Naive thymus-derived CD8-positive, alpha-beta T cell (primary cell): Measurements from ENCODE around the gene LPCAT4. TPM values are rescaled to one million over a fixed set of nuclear protein-coding genes. Genes with fewer than 3 reads are reported as not detected.

Experiments
- ATAC-seq, 2 donors: fragments of 150-1000 bp; cut with Tn5 transposase in 1 of 2; sonication (Bioruptor Pico), chemical (Tn5 transposase) in 1 of 2; 1 replicate in 1 of 2; 2 replicates in 1 of 2; pipeline ENCODE4 v1.10.0; 2021; ENCODE audit warnings: mild to moderate bottlenecking in 2 of 2, moderate library complexity in 2 of 2
- POLR2A ChIA-PET: fragments of 350-600 bp; sonication (Branson Sonifier 250); formaldehyde crosslinking; loops from one replicate; lab custom pipeline; 2021; ENCODE audit warnings: antibody characterized with exemption; lab: Charles Lee
- DNase-seq, 10 donors: peaks; one replicate each; pipeline versions ENCODE4 v3.0.0 to v3.0.0-alpha.2; 2020 to 2022
- H3K27ac Mint-ChIP-seq, 10 donors: one replicate each; pipeline ENCODE4 v1.8.0; 2020 to 2022; ENCODE audit warnings: mild to moderate bottlenecking in 10 of 10, mixed read lengths in 10 of 10, moderate library complexity in 4 of 10, inconsistent platforms in 1 of 10
- H3K27me3 Mint-ChIP-seq, 5 donors: one replicate each; pipeline ENCODE4 v1.8.0; 2021 to 2022; ENCODE audit warnings: mixed read lengths in 5 of 5
- H3K36me3 Mint-ChIP-seq, 3 donors: one replicate each; pipeline ENCODE4 v1.8.0; 2020 to 2022; ENCODE audit warnings: mixed read lengths in 3 of 3, mild to moderate bottlenecking in 2 of 3, inconsistent platforms in 1 of 3
- H3K4me1 Mint-ChIP-seq, 4 donors: one replicate each; pipeline ENCODE4 v1.8.0; 2021 to 2022; ENCODE audit warnings: mixed read lengths in 4 of 4
- H3K4me3 Mint-ChIP-seq, 10 donors: one replicate each; pipeline ENCODE4 v1.8.0; 2020 to 2022; ENCODE audit warnings: mild to moderate bottlenecking in 10 of 10, mixed read lengths in 10 of 10, moderate library complexity in 6 of 10, inconsistent platforms in 1 of 10
- H3K9me3 Mint-ChIP-seq, 9 donors: one replicate each; pipeline ENCODE4 v1.8.0; 2020 to 2022; ENCODE audit warnings: mixed read lengths in 9 of 9, mild to moderate bottlenecking in 3 of 9, inconsistent platforms in 1 of 9, moderate library complexity in 1 of 9
- polyA plus RNA-seq, 3 donors: library from polyadenylated mRNA; unstranded; fragments of 300-500 nt; fragmentation: Illumina TruSeq; gene quantifications; one replicate each; pipeline ENCODE4 v1.2.3, GENCODE V29; 2021
- total RNA-seq, 8 experiments: library from RNA in 2 of 8; stranded (reverse) in 2 of 8; gene quantifications; one replicate each; pipeline ENCODE4 v1.2.3 and lab custom pipeline; 2021 to 2026

The LPCAT4 gene
- total and polyA plus RNA-seq, 5 experiments from 2014 or later = 5.3 to 66.3 (median 10.4) TPM

DNA sequence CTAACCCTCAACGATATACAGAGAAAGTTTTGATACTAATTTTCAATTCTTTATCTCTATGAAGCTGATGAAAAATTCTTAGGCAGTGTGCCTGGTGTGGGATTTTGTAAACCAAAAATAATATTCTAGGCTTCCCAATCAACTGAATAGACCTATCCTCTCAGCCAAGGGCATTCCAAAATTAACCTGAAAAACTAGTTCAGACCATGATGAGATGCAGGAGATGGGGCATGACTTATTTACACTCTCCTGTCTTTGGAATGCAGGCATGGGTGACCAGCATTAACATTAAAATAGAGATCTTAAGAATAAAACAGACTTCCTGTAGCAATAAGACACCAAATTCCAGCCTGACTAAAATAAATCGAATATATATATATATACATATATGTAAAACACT, 7.8 kb upstream of the LPCAT4 start:
- DNase-seq = no peak
- no peak for ATAC-seq
- no peaks in the 10 kb centered on the region for H3K36me3 Mint-ChIP-seq
- no peaks in the 10 kb centered on the region for H3K27me3 Mint-ChIP-seq
- no peak overlapping the region for H3K27ac Mint-ChIP-seq
- H3K4me1 Mint-ChIP-seq = peaks cover 0 to 6% (median 0%) of the 10 kb centered on the region in 4 donors
- H3K4me3 Mint-ChIP-seq = no peak overlapping the region
- no peaks in the 10 kb centered on the region for H3K9me3 Mint-ChIP-seq
- POLR2A ChIA-PET = no interaction called here

- H3K27me3 Mint-ChIP-seq = no peaks in the 10 kb centered on the region
- ATAC-seq (no peak), DNase-seq (no peak)
- POLR2A ChIA-PET = no interaction called here
- H3K36me3 Mint-ChIP-seq = no peaks in the 10 kb centered on the region
- H3K4me3 Mint-ChIP-seq = no peak overlapping the region
- peak overlapping the region in 2 of 10 donors; percentile 19 to 53 for H3K27ac Mint-ChIP-seq
- peaks cover 0 to 11% (median under 1%) of the 10 kb centered on the region in 4 donors for H3K4me1 Mint-ChIP-seq
- H3K9me3 Mint-ChIP-seq = no peaks in the 10 kb centered on the region
Observed at GRCh38 chr15:34373951-34374350, 7.0 kb upstream of the LPCAT4 start.

DNA sequence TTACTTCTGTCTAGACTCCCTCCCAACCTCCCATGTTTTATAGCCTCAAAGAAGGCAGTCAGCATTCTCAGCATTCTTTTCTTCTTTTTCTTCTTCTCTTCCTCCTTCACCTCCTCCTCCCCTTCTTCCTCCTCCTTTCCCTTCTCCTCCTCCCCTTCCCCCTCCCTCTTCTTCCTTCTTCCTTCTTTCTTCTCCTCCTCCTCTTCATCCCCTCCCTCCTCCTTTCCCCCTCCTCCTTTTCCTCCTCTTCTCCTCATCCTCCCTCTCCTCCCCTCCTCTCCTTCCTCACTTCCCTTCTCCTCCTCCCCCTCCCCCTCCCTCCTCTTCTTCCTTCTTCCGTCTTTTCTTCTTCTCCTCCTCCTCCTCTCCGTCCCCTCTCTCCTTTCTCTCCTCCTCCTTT, 3.6 kb upstream of the LPCAT4 start:
- H3K27me3 Mint-ChIP-seq = no peaks in the 10 kb centered on the region
- H3K4me3 Mint-ChIP-seq = no peak overlapping the region
- ATAC-seq (no peak), DNase-seq (no peak)
- no peaks in the 10 kb centered on the region for H3K9me3 Mint-ChIP-seq
- H3K4me1 Mint-ChIP-seq = peaks cover 7 to 27% (median 22%) of the 10 kb centered on the region in 4 donors
- H3K27ac Mint-ChIP-seq = peak overlapping the region in 8 of 10 donors; percentile 43 to 81 (median 56)
- POLR2A ChIA-PET = interaction anchor here (0.9 kb wide), 1 partner anchor 146 kb away, joined by 3 read pairs; the partner anchor contains the start of gene EMC4
- no peaks in the 10 kb centered on the region for H3K36me3 Mint-ChIP-seq

GRCh38 chr15:34370129-34370528, 3.1 kb upstream of the LPCAT4 start:
- DNase-seq (no peak), ATAC-seq (no peak)
- Mint-ChIP-seq H3K27ac (peak overlapping the region in 9 of 10 donors; percentile 44 to 81 (median 63)), H3K4me3 (peak overlapping the region in 1 of 10 donors; percentile 52), H3K4me1 (peaks cover 7 to 32% (median 27%) of the 10 kb centered on the region in 4 donors), H3K9me3 (no peaks in the 10 kb centered on the region), H3K36me3 (no peaks in the 10 kb centered on the region), H3K27me3 (no peaks in the 10 kb centered on the region)
- POLR2A ChIA-PET = interaction anchor here (0.9 kb wide), 1 partner anchor 145 kb away, joined by 3 read pairs; the partner anchor contains the start of gene EMC4

DNA sequence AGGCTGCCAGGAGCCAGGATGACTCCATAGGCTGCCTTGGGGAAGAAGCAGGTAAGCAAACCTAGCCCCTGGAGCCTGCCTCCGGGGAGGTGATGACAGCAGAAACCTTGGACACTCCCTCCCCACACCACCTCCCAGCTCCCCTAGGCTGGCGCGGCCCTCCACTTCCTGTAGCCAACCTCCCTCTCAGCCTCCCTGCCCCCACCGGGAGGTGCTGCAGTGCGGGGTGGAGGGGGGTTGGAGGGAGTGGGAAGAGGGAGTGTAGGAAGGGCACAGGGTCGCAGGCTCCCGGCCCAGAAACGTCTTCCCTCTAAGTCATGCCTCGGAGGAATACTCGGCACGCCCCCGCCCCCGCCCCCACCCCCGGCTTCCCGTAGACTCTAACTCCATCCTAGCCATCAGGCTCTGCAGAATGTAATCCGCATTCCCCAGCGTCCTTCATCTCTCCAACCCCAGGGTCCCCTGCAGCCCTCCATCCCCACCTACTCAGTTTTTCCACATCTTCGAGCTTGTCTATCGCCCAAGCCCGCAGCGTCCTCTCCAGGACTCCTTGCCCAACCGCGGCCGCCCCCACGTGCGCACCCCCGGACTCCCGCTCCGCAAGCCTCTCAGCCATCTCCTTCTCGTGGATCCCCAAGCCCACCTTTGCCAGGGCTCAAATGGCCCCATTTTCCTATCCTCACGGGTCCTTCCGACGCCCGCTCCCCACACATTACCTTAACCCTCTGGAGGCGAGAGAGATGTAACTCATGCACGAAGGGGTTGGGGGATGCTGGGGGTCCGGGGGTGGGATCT, 528 bp downstream of the LPCAT4 start:
- POLR2A ChIA-PET = interaction anchor here (0.5 to 4.3 kb wide), 23 partner anchors 11 to 304 kb away, joined by 3 to 48 read pairs (median 4); partner anchors contain the start of genes EMC4, EMC7, NOP10 and NUTM1
- H3K36me3 Mint-ChIP-seq = peaks cover 0 to 19% (median 0%) of the 10 kb centered on the region in 3 donors
- peaks cover 10 to 36% (median 29%) of the 10 kb centered on the region in 4 donors for H3K4me1 Mint-ChIP-seq
- no peaks in the 10 kb centered on the region for H3K27me3 Mint-ChIP-seq
- H3K9me3 Mint-ChIP-seq = no peaks in the 10 kb centered on the region
- ATAC-seq (peak; percentile 1 to 3), DNase-seq (peak in 9 of 10 donors; percentile 8 to 66 (median 32))
- peak overlapping the region; percentile 94 to 99 (median 96) for H3K4me3 Mint-ChIP-seq
- H3K27ac Mint-ChIP-seq = peak overlapping the region; percentile 63 to 96 (median 94)

- peaks cover 10 to 36% (median 29%) of the 10 kb centered on the region in 4 donors for H3K4me1 Mint-ChIP-seq
- H3K4me3 Mint-ChIP-seq = peak overlapping the region; percentile 94 to 99 (median 96)
Observed at GRCh38 chr15:34365836-34366235, 1.2 kb downstream of the LPCAT4 start.

GRCh38 chr15:34365091-34365825, 1.7 kb downstream of the LPCAT4 start:
- H3K27me3 Mint-ChIP-seq = no peaks in the 10 kb centered on the region
- peak overlapping the region in 5 of 10 donors; percentile 31 to 95 (median 74) for H3K27ac Mint-ChIP-seq
- DNase-seq (no peak), ATAC-seq (no peak)
- peak overlapping the region; percentile 94 to 99 (median 96) for H3K4me3 Mint-ChIP-seq
- POLR2A ChIA-PET = interaction anchor here (0.6 to 4.3 kb wide), 11 partner anchors 22 to 264 kb away, joined by 3 to 48 read pairs (median 3); partner anchors contain the start of genes EMC7, NOP10, NUTM1 and PGBD4
- H3K36me3 Mint-ChIP-seq = peaks cover 0 to 31% (median 0%) of the 10 kb centered on the region in 3 donors
- H3K9me3 Mint-ChIP-seq = no peaks in the 10 kb centered on the region
- peaks cover 10 to 35% (median 29%) of the 10 kb centered on the region in 4 donors for H3K4me1 Mint-ChIP-seq

More at GRCh38 chr15:34365836-34366235, 1.2 kb downstream of the LPCAT4 start:
- POLR2A ChIA-PET = interaction anchor here (0.6 to 4.3 kb wide), 12 partner anchors 23 to 303 kb away, joined by 3 to 48 read pairs (median 4); partner anchors contain the start of genes EMC7, NOP10, NUTM1 and PGBD4
- ATAC-seq (no peak), DNase-seq (peak in 2 of 10 donors; percentile 3 to 5)
- Mint-ChIP-seq H3K9me3 (no peaks in the 10 kb centered on the region), H3K27ac (peak overlapping the region in 9 of 10 donors; percentile 32 to 95 (median 74)), H3K36me3 (peaks cover 0 to 26% (median 0%) of the 10 kb centered on the region in 3 donors), H3K27me3 (no peaks in the 10 kb centered on the region)

- Mint-ChIP-seq H3K27ac (no peak overlapping the region), H3K9me3 (no peaks in the 10 kb centered on the region), H3K27me3 (no peaks in the 10 kb centered on the region), H3K4me1 (peaks cover 10 to 29% (median 27%) of the 10 kb centered on the region in 4 donors), H3K4me3 (peak overlapping the region in 1 of 10 donors; percentile 28), H3K36me3 (peaks cover 0 to 42% (median 0%) of the 10 kb centered on the region in 3 donors)
- ATAC-seq (no peak), DNase-seq (no peak)
- POLR2A ChIA-PET = interaction anchor here (1.3 kb wide), 1 partner anchor 29 kb away, joined by 4 read pairs; no protein-coding TSS in a partner anchor
Observed at GRCh38 chr15:34364041-34364440, 3.0 kb downstream of the LPCAT4 start.

GRCh38 chr15:34362047-34362773, 4.8 kb downstream of the LPCAT4 start:
- Mint-ChIP-seq H3K4me3 (no peak overlapping the region), H3K36me3 (peaks cover 0 to 58% (median 0%) of the 10 kb centered on the region in 3 donors), H3K9me3 (no peaks in the 10 kb centered on the region), H3K27ac (peak overlapping the region in 5 of 10 donors; percentile 20 to 71 (median 67)), H3K4me1 (peaks cover 8 to 19% (median 18%) of the 10 kb centered on the region in 4 donors), H3K27me3 (no peaks in the 10 kb centered on the region)
- no peak for DNase-seq
- no peak for ATAC-seq
- POLR2A ChIA-PET = no interaction called here

GRCh38 chr15:34361278-34361677, 5.7 kb downstream of the LPCAT4 start:
- H3K27ac Mint-ChIP-seq = peak overlapping the region in 3 of 10 donors; percentile 10 to 67 (median 24)
- H3K27me3 Mint-ChIP-seq = no peaks in the 10 kb centered on the region
- peaks cover 0 to 59% (median 0%) of the 10 kb centered on the region in 3 donors for H3K36me3 Mint-ChIP-seq
- ATAC-seq = no peak
- H3K4me1 Mint-ChIP-seq = peaks cover 6 to 15% (median 12%) of the 10 kb centered on the region in 4 donors
- POLR2A ChIA-PET = no interaction called here
- no peak for DNase-seq
- H3K4me3 Mint-ChIP-seq = no peak overlapping the region
- no peaks in the 10 kb centered on the region for H3K9me3 Mint-ChIP-seq

DNA sequence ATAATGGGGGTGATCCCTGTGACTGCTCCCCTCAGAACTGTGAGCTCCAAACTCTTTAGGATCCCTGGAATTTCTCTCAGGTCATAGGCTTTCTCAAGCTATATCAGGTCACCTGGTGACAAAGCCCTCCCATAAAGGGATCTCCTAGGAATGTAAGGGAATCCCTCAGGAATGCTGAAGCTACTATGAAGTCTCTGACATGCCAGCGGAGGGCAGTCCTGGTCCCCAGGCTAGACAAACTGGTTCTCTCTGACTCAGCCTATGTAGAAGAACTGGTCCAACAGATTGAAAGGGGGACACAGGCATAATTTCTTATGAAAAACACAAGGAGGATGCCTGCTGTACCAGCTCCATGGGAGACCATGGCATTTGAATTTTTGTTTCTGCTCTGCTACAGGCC, 6.7 kb downstream of the LPCAT4 start:
- Mint-ChIP-seq H3K4me3 (no peak overlapping the region), H3K4me1 (peaks cover under 1 to 6% (median 4%) of the 10 kb centered on the region in 4 donors), H3K27me3 (no peaks in the 10 kb centered on the region), H3K36me3 (peaks cover 0 to 64% (median 0%) of the 10 kb centered on the region in 3 donors), H3K27ac (peak overlapping the region in 1 of 10 donors; percentile 87), H3K9me3 (no peaks in the 10 kb centered on the region)
- POLR2A ChIA-PET = no interaction called here
- no peak for ATAC-seq
- no peak for DNase-seq
